Measurements from ENCODE around the gene PTPRO.

DNA sequence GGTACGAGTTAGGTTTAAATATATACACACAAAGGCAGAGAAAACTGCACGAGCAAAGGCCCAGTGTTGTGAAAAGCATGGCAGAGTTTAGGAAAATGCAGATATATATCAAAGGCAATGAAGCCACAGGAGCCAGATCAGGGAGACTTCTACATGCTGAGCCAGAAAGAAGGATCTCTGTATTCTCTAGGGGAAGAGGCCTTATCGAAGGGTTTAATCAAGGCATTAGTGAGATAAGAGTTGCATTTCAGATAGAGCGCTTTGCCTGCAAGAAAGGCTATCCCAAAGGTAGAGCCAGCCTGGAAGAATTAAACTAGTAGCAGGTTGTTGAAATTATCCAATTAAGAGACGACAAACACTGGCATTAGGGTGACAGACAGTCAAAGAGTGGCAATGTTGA is 7.6 kb downstream of the PTPRO start:
- TF ChIP-seq POLR2AphosphoS5 (IDR thresholded peaks at IDR 0.05; ENCODE audit: low read depth, low read length) (no peak), POLR2A (IDR thresholded peaks at IDR 0.05; ENCODE audit: low read depth, low read length) (no peak)
